ENCODE results near the gene ATRAID. TPM values are rescaled to one million over a fixed set of nuclear protein-coding genes. Genes with fewer than 3 reads are reported as not detected.

The ATRAID gene
- total RNA-seq, 4 donors from 2014 or later, result 109 to 177 (median 141) TPM

DNA sequence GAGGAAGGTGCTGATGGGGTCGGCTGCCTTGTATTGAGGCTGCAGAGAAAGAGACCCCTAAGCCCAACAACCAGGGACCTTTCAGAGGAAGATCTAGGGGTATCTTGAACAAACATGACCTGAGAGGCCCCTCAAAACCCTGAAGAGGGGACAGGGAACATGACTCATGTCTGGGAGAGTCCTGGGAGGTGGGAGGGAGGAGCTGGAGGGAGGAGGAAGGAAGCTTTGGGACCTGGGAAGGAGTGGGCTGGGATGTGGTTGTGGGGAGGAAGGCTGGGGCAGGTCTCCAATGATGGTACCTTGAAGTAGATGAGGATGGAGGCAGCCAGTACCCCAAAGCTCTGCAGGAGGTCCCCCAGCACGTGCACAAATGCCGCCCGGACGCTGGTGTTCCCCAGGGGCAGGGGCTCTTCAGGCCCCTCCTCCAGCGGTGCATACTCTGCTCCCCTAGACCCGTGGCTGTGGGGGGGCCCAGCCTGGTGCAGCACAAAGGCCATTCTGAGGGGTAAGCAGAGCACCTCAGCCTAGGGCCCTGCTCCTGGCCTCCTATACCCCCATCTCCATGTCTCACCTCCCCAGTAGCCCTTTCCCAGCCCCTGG lies 45.1 kb downstream of the ATRAID start:
- Histone ChIP-seq H3K36me3 (no peaks in the 10 kb centered on the region), H3K27ac (no peak overlapping the region), H3K9me3 (no peaks in the 10 kb centered on the region), H3K27me3 (peaks cover 73% of the 10 kb centered on the region), H3K4me1 (peaks cover 4% of the 10 kb centered on the region), H3K4me3 (no peak overlapping the region)
- WGBS, result 75% methylated on average over 6 of the region's 7 CpGs
- TF ChIP-seq EP300 (IDR thresholded peaks at IDR 0.05), result no peak
- no peak for TF ChIP-seq POLR2AphosphoS5 (IDR thresholded peaks at IDR 0.05)
- TF ChIP-seq, protein P1, sequence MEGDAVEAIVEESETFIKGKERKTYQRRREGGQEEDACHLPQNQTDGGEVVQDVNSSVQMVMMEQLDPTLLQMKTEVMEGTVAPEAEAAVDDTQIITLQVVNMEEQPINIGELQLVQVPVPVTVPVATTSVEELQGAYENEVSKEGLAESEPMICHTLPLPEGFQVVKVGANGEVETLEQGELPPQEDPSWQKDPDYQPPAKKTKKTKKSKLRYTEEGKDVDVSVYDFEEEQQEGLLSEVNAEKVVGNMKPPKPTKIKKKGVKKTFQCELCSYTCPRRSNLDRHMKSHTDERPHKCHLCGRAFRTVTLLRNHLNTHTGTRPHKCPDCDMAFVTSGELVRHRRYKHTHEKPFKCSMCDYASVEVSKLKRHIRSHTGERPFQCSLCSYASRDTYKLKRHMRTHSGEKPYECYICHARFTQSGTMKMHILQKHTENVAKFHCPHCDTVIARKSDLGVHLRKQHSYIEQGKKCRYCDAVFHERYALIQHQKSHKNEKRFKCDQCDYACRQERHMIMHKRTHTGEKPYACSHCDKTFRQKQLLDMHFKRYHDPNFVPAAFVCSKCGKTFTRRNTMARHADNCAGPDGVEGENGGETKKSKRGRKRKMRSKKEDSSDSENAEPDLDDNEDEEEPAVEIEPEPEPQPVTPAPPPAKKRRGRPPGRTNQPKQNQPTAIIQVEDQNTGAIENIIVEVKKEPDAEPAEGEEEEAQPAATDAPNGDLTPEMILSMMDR (IDR thresholded peaks at IDR 0.05), result no peak
- no peak for TF ChIP-seq POLR2A (IDR thresholded peaks at IDR 0.05)
- DNase-seq (ENCODE audit: low spot score in 2 of 2), result no peak

DNA sequence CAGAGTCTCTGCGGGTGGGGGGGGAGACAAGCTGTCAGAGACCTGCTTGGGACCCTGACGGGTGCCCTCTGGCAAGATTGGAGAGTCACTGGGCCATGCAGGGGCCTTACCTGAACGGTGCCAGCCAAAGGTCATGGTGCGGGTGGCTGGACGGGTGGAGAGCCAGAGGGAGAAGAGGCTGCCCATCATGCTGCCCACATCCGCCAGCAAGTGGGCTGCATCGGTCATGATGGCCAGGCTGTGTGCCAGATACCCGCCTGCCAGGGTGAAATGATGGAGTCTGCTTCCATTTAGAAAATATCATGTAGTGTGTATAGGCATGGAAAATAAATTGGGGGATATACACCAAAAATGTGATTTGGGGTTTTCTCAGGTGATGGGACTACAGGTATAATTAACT lies 46.2 kb downstream of the ATRAID start:
- Histone ChIP-seq H3K4me1 (peaks cover 15% of the 10 kb centered on the region), H3K4me3 (no peak overlapping the region), H3K9me3 (no peaks in the 10 kb centered on the region), H3K27ac (no peak overlapping the region), H3K36me3 (no peaks in the 10 kb centered on the region), H3K27me3 (peaks cover 81% of the 10 kb centered on the region)
- DNase-seq (ENCODE audit: low spot score in 2 of 2), result no peak
- 86% methylated on average over 6 of the region's 8 CpGs for WGBS
- no peak for TF ChIP-seq POLR2AphosphoS5 (IDR thresholded peaks at IDR 0.05)
- TF ChIP-seq, protein P1 (IDR thresholded peaks at IDR 0.05), result no peak
- no peak for TF ChIP-seq EP300 (IDR thresholded peaks at IDR 0.05)
- no peak for TF ChIP-seq POLR2A (IDR thresholded peaks at IDR 0.05)

DNA sequence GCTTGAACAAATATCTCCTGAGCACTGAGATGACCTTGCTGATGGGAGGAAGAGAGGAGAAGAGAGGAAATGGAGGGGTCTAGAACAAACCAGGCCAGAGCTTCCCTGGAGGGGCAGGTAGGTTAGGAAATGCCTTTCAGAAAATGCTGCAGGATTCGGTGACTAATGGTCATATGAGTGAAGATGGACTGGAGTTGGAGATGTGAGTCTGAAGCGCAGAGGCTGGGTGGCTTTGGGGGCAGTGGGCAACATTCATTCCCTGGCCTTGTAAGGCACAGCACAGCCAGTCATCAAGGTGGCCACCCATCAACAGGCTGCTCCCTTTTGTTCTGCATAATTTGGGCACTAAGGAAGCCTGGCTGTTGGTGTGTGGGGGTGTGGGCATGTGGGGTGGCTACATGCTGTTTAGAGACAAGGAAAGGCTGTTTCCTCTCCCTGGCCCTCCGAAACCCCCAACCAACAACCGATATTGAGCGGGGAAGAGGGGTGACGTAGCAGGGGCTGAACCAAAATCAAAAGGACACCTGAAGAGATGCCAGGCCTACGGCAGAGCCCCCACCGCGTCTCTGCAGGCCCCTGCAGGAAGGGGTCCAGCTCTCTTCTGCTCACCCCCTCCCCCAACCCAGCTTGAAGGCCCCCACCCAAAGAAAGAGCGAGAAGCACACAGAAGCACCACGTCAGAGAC lies 49.5 kb downstream of the ATRAID start:
- Histone ChIP-seq H3K4me1 (peaks cover 38% of the 10 kb centered on the region), H3K27ac (no peak overlapping the region), H3K27me3 (peaks cover 98% of the 10 kb centered on the region), H3K36me3 (no peaks in the 10 kb centered on the region), H3K9me3 (no peaks in the 10 kb centered on the region), H3K4me3 (peak overlapping the region; percentile 52)
- no peak for TF ChIP-seq POLR2A (IDR thresholded peaks at IDR 0.05)
- TF ChIP-seq, protein P1 (IDR thresholded peaks at IDR 0.05), result no peak
- no peak for TF ChIP-seq POLR2AphosphoS5 (IDR thresholded peaks at IDR 0.05)
- no peak for TF ChIP-seq EP300 (IDR thresholded peaks at IDR 0.05)
- 52% methylated on average over 11 of the region's 11 CpGs for WGBS
- DNase-seq (ENCODE audit: low spot score in 2 of 2), result no peak

DNA sequence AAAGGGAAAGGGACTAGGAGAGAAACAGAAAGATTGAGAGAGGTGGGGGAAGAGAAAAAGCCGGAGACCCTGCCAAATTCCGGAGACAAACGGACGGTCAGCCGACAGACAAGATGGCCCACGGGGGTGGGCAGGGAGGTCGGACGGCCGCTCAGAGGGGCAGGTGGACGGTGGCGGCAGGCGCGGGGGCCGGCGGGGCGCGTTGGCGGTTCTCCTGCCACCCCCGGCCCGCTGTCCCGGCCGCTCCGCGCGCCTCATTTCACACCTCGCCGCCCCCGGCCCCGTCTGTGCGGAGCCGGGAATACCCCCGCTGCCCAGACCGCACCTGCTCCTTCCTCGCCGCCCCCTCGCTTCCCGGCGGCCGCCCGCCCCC lies 50.1 kb downstream of the ATRAID start:
- no peaks in the 10 kb centered on the region for H3K36me3 ChIP-seq
- H3K27me3 ChIP-seq, result peaks cover 93% of the 10 kb centered on the region
- H3K4me3 ChIP-seq, result peak overlapping the region; percentile 52
- peaks cover 38% of the 10 kb centered on the region for H3K4me1 ChIP-seq
- 2% methylated on average over 16 of the region's 40 CpGs for WGBS
- H3K9me3 ChIP-seq, result no peaks in the 10 kb centered on the region
- TF ChIP-seq, protein P1 (IDR thresholded peaks at IDR 0.05), result no peak
- no peak for TF ChIP-seq POLR2A (IDR thresholded peaks at IDR 0.05)
- TF ChIP-seq EP300 (IDR thresholded peaks at IDR 0.05), result no peak
- TF ChIP-seq POLR2AphosphoS5 (IDR thresholded peaks at IDR 0.05), result no peak
- no peak for DNase-seq (ENCODE audit: low spot score in 2 of 2)
- no peak overlapping the region for H3K27ac ChIP-seq
